DMS153 treated with DMSO at 0.1 percent for 48 hours (cell line): Measurements from ENCODE around the gene HLA-G.

Experiments
- DNase-seq: peaks from one replicate; lab custom pipeline; 2025; ENCODE audit not compliant: unreplicated experiment; lab: John Stamatoyannopoulos, UW

HLA-G gene

GRCh38 chr6:29816030-29816429, 11.6 kb upstream of the HLA-G start:
- no peak for DNase-seq

DNA sequence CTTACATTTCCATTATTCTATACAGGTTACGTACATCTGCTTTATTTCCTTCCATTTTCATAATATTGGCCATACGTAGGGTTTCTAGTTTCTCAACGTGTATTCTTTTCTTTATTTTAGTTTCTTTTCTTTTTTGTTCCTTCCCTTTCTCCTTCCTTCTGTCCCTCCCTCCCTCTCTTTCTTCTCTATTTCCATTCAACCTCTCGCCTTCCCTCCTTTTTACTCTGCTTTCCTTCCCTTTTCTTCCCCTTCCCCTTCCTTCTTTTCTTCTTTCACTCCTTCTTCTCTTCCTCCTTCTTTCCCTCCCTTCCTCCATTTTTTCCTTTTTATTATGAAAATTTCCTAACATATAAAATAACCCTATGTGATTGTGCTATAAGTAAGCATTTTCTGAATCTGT, 8.7 kb upstream of the HLA-G start:
- no peak for DNase-seq

DNA sequence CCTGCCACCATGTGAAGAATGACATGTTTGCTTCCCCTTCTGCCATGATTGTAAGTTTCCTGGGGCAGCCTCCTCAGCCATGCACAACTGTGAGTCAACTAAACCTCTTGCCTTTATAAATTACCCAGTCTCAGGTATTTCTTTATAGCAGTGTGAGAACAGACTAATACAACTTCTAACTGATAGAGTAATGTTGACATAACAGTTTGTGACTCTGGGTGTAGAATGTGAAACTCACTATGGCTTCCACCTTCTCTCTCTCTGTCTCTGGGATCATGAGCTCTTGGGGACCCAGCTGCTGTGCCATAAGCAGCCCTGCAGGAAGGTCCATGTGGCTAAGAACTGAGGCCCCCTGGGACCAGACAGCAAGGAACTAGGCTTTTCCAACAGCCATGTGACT, 3.5 kb upstream of the HLA-G start:
- no peak for DNase-seq

GRCh38 chr6:29825848-29826247, 1.8 kb upstream of the HLA-G start:
- no peak for DNase-seq

DNA sequence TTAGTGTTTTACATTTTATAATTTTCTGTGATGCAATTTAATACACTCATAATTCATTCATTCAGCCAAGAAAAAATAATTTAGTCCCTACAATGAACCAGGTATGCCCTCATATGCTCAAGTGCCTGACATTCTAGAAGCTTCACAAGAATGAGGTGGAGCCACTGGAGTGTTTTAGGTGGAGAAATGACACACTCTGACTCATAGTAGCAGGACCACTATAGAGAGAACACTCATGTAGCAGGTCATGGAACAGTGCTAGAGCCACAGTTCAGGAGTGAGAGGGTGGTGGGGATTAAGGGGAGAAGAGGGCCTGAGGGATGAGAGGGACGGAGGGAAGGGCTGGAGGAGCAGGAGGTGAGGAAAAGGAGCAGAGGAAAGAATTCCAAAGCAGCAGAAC, 1.4 kb upstream of the HLA-G start:
- DNase-seq = no peak

GRCh38 chr6:29828471-29828797, 809 bp downstream of the HLA-G start:
- no peak for DNase-seq

DNA sequence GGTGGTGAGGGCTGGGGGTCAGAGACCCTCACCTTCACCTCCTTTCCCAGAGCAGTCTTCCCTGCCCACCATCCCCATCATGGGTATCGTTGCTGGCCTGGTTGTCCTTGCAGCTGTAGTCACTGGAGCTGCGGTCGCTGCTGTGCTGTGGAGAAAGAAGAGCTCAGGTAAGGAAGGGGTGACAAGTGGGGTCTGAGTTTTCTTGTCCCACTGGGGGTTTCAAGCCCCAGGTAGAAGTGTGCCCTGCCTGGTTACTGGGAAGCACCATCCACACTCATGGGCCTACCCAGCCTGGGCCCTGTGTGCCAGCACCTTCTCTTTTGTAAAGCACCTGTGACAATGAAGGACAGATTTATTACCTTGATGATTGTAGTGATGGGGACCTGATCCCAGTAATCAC, 2.1 kb downstream of the HLA-G start:
- DNase-seq = no peak

DNA sequence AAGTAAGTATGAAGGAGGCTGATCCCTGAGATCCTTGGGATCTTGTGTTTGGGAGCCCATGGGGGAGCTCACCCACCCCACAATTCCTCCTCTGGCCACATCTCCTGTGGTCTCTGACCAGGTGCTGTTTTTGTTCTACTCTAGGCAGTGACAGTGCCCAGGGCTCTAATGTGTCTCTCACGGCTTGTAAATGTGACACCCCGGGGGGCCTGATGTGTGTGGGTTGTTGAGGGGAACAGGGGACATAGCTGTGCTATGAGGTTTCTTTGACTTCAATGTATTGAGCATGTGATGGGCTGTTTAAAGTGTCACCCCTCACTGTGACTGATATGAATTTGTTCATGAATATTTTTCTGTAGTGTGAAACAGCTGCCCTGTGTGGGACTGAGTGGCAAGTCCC, 2.8 kb downstream of the HLA-G start:
- no peak for DNase-seq

DNA sequence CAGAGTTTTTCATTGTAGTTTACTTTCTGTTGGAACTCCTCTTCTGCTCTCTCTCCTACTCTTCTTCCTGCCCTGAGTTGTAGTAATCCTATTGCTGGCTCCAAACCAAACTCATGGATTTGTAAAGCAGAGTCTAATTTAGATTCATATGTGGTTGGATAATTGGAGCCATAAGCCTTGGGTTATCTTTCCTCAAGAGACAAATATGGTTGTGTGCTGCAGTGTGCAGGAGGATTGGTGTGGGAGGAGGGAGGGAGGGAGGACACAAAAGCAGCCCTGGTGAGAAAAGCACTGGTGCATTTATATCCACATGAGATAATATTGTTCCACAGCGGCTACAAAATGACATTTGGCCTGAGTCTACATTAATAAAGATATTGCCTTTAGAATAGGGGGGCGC, 4.2 kb downstream of the HLA-G start:
- no peak for DNase-seq

DNA sequence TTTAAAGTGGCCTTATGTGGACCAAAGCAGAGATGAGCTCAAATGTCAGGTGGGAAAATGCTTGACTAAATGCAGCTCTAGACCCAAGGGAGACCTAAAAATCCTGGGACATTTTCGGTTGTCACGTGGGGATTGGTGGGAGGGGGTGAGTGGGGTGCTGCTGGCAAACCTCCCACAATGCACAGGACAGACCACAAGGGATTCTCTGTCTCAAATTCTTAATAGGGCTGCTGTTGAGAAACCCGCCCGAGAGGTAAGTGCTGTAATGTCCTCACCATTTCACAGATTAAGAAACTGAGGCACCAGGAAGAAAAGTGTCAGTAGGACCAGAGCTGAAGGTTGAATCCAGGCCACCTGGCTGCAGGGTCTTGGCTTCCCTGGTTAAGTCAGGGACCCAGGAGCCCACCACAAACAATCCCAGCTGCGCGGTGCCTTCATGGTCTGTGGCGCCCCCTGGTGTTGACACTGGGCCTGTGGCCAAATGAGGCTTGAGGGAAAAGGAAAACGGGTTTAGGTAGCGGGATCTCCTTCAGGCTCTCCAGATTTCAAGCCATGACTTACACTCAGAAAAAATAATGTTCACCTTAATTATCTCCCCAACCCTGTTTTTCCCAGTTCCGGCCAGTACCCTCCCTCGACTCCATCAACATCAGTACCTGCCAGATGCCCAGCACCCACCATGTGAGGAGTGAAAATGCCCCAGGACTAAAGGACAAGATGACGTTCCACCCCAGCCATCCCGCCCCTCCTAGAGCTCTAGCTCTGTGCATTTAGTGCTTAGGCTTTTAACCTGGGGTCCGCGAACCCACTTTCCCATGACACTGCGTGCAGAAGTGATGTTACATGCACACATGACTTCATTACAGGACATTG, 7.2 kb downstream of the HLA-G start:
- no peak for DNase-seq

- DNase-seq = no peak
Measured at GRCh38 chr6:29839917-29840316, 12.3 kb downstream of the HLA-G start.

- no peak for DNase-seq
Measured at GRCh38 chr6:29841030-29841429, 13.4 kb downstream of the HLA-G start.

GRCh38 chr6:29845405-29846006, 17.9 kb downstream of the HLA-G start:
- DNase-seq = no peak

DNA sequence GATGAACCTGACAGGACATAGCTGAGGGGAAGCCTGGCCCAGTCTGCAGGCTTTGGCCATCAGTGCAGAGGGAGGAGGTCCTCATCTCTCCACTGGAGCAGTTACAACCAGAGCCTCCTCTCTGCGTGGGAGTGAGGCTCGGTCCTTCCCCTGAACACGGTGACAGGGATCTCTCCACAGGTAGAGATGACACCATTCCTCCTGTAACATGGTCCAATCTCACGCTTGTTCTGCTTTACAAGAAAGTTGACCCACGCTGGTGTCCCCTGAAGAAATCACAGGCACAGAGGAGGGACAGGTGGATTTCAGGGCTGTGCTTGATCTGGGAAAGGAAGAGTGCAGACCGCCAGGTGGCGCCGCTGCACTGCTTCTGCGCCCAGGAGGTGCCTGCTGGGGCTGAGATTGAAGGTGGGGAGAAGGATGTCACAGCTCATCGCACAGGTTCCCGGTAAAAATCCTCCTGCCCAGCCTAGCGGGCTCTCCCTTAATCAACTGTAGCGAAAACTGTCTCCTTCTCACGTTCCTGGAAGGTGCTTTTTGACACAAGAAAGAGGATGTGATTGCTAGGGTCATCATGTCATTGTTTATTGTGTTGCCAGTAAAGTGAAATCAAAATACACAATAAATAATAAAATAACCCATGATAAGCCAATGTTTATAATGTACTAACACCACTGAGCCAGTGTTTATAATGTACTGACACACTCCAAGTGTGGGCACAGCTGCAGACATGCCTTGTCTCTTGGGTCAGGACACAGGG, 20.4 kb downstream of the HLA-G start:
- DNase-seq = peak; percentile 56

DNA sequence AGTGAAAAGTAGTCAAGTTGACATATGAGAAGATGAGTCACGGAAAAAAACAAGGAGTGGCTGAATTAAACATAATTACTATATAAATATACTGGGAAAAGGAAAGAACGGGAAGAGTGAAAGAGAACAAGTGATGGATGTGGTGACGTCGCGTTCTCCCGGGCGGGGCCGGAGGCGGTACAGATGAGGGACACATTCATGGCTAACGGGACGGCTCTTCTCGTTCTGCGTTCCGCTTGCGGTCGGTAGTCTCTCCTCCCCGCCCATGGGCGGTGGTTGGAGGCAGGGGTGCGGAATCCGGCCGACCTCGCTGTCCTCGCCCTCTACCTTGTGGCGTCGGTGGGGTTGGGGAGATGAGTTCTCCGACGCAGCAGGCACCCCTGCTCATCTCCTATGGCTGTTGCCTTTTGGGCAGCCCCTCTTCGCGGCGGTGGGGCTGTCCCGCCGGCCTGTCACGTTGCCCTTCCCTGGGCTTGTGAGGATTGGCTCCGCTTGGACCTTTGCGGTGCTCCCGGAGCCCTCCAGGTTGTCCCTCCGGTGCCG, 22.5 kb downstream of the HLA-G start:
- DNase-seq = no peak

DNA sequence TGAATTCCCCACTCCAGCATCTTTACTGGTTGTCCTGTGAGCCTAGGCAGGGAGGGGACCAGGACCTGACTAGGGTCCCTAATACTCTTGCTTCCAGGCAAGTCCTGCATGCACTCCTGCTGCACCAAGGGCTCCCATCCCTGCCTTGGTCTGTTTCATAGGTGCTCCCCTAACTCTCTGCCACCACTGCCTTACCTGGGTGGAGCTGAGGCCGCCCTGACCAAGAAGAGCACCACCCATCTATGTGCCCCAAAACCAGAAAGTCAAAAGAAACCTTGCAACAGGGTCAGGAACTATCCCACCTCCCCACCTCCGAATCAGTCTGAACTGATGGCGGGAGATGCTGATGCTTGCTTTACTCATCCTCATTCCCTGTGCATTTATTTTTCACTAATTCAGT, 23.6 kb downstream of the HLA-G start:
- no peak for DNase-seq

GRCh38 chr6:29853245-29853644, 25.6 kb downstream of the HLA-G start:
- DNase-seq = no peak

DNA sequence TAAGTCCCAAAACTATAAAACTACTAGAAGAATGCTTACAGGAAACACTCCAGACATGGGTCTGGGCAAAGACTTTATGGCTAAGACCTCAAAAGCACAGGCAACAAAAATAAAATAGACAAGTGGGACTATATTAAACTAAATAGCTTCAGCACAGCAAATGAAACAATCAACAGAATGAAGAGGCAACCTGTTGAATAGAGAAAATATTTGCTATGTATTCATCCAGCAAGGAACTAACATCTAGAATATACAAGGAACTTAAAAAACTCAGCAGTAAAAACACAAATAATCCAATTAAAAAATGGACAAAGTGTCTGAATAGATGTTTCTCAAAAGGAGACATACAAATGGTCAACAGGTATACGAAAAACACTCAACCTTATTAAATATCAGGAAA, 30.4 kb downstream of the HLA-G start:
- DNase-seq = no peak

DNA sequence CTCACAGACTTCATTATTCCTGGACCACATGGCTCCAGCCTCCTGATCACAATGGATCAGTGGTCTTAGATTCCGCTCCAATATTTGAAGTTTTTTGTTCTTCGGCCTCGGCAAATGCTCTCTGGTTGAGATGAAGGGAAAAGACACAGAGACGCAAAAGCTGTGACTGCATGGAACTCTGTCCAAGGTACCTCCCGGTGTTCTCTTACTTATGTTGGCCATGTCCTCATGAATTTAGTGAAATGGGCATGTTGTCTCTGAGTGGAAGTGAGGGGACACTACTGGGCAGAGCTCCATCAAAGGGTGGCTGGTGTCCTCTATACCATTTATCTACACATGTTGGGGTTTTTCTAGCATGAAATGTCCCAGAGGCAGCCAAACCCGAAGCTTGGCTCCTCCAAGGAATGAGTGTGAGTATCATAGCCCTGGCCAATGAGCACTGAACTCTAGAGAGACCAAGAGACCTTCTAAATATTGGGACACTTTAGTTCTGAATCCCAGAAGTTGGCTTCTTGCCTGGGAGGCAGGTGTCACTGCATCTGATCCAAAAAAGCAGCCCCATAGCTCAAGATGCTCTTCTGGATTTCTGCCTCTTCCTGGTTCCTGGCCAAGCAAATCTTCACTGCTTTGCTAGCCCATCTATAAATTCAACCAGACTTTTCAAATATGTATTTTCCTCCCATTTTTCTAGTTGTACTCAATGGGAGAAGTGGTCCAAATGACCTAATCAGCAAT, 34.1 kb downstream of the HLA-G start:
- DNase-seq = no peak

DNA sequence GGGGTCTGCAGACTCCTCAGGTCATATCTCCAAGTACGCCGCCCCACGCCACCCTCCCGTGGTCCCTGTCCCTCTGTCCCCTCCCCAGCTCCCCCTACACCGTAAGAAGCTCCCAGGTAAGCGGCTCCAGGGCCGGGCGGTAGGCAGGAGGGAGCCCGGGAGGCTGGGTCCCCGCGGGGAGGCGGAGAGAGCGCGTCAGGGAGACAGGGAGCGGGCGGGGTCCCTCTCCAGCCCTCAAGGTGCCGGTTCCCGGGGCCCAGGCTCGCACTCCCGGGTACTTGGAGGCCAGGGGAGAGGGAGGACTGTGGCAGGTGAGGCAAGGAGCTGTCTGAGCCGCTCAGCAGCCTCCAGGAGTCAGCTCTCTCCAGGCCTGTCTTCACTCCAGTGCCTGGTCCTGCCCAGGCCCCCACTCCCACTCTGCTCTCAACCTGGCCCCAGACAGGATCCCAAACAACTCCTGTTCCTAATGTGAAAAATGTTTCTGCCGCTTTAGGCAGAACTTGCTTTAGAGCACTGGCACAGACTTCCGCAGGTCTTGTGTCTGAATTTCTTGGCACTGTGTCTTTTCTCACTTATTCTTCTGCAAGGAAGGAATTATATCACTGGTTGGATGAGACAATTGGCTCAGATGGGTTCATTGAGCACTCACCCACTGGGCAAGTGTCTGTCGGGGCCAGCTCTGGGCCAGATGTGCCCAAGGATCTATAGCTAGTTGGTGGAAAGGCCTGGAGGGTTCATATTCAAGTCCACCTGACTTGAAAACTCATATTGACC, 36.6 kb downstream of the HLA-G start:
- no peak for DNase-seq
